CD4-positive, alpha-beta T cell (primary cell): ENCODE measurements around the gene SEMA4D. TPM values are rescaled to one million over a fixed set of nuclear protein-coding genes. Genes with fewer than 3 reads are reported as not detected.

Source experiments
- ATAC-seq: fragments of 200-7000 bp; cut with Tn5 transposase; one replicate; pipeline ENCODE4 v1.10.0; 2022; ENCODE audit warnings: mild to moderate bottlenecking; ENCODE audit not compliant: poor library complexity
- CTCF ChIA-PET: fragments of 350-600 bp; sonication (Branson Sonifier 250); formaldehyde crosslinking; loops from one replicate; lab custom pipeline; 2021; ENCODE audit warnings: antibody characterized with exemption, inconsistent platforms; lab: Charles Lee
- POLR2A ChIA-PET: fragments of 350-600 bp; sonication (Branson Sonifier 250); formaldehyde crosslinking; loops from one replicate; lab custom pipeline; 2021; ENCODE audit warnings: antibody characterized with exemption, inconsistent platforms; lab: Charles Lee
- DNase-seq, 14 experiments: peaks; one replicate each; pipeline ENCODE4 v3.0.0-alpha.2; 2013 to 2020; ENCODE audit warnings: mixed read lengths in 2 of 14
- H3K27ac ChIP-seq, 2 donors: one replicate each; pipeline versions ENCODE4 v1.5.1 to v1.7.0; 2013; ENCODE audit warnings: low read length in 2 of 2, low read depth in 1 of 2, mild to moderate bottlenecking in 1 of 2
- H3K27me3 ChIP-seq, 2 experiments: 1 replicate in 1 of 2; 2 replicates in 1 of 2; pipeline versions ENCODE4 v1.6.1 to v1.7.0; 2013; ENCODE audit warnings: low read length in 2 of 2, control low read depth in 1 of 2, mild to moderate bottlenecking in 1 of 2, moderate library complexity in 1 of 2; ENCODE audit not compliant: insufficient read depth in 2 of 2, control insufficient read depth in 1 of 2
- H3K36me3 ChIP-seq: one replicate; pipeline ENCODE4 v1.6.1; 2013; ENCODE audit warnings: low read length, control low read depth; ENCODE audit not compliant: insufficient read depth
- H3K4me1 ChIP-seq: one replicate; pipeline ENCODE4 v1.6.1; 2013; ENCODE audit warnings: low read length, control low read depth; ENCODE audit not compliant: insufficient read depth
- H3K4me3 ChIP-seq: one replicate; pipeline ENCODE4 v1.5.1; 2013; ENCODE audit warnings: mild to moderate bottlenecking, low read length, moderate library complexity
- H3K9me3 ChIP-seq, 2 experiments: 1 replicate in 1 of 2; 2 replicates in 1 of 2; pipeline versions ENCODE4 v1.6.1 to v1.7.0; 2013; ENCODE audit warnings: low read length in 2 of 2, mild to moderate bottlenecking in 2 of 2, control low read depth in 1 of 2, moderate library complexity in 1 of 2; ENCODE audit not compliant: control insufficient read depth in 1 of 2, insufficient read depth in 1 of 2
- H3K27ac Mint-ChIP-seq: one replicate; pipeline ENCODE4 v1.8.0; 2020; ENCODE audit warnings: mixed read lengths
- H3K27me3 Mint-ChIP-seq: one replicate; pipeline ENCODE4 v1.8.0; 2021; ENCODE audit warnings: mixed read lengths
- H3K36me3 Mint-ChIP-seq: one replicate; pipeline ENCODE4 v1.8.0; 2021; ENCODE audit warnings: low read depth, mixed read lengths
- H3K4me1 Mint-ChIP-seq: one replicate; pipeline ENCODE4 v1.8.0; 2021; ENCODE audit warnings: low read depth, mixed read lengths
- H3K4me3 Mint-ChIP-seq: one replicate; pipeline ENCODE4 v1.8.0; 2020; ENCODE audit warnings: mild to moderate bottlenecking, mixed read lengths
- H3K9me3 Mint-ChIP-seq: one replicate; pipeline ENCODE4 v1.8.0; 2020; ENCODE audit warnings: mixed read lengths
- intact Hi-C, 2 experiments: fragments of 100-400 bp; cut with DNase I in 1 of 2; cut with micrococcal nuclease in 1 of 2; formaldehyde crosslinking; loops; one replicate each; pipeline versions ENCODE4 v1.15.1 to v1.9.0; 2023 to 2025; cut with DNase I, micrococcal nuclease
- total RNA-seq, 174 experiments: library from RNA in 2 of 174; stranded (reverse) in 2 of 174; gene quantifications; one replicate each; pipeline ENCODE4 v1.2.3 and lab custom pipeline; 2021 to 2026
- TF ChIP-seq, protein P1 (sequence below): fragments of 200-600 bp; IDR thresholded peaks from one replicate; pipeline ENCODE4 v1.8.0; 2022; ENCODE audit warnings: antibody characterized with exemption, mild to moderate bottlenecking

Gene SEMA4D
- total RNA-seq, 2 experiments from 2014 or later, result 399 to 430 TPM

DNA sequence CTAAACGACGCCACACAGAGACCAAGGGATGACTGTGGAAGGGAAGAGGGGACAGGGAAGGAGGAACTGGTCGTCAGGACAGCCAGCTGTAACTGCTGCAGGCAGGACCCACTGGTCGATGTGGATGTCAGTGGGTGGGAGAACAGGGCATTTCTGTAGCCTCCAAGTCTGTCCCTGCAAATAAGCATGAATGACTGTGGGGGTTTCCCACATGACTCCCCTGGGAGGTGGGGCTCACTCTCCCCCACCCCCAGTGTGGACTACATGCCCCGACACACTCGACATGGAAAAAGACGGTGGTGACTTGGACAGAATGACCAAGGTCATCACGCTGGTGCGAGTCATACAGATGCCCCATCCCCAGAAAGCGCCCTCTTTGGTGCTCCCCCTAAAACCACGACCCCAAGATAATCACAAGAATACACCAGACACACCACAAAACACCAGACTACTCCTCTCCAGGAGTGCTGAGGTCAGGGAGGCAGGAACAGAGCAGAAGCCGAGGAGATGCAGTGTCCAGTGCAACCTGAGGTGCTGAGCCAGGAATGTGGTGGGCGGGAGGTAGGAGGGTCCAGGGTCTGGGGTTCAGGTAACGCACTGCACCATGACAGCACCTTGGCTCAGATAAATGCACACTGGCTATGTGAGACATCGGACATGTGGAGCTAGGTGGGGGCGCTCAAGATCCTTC is 114.7 kb downstream of the SEMA4D start:
- Histone ChIP-seq H3K9me3 (no peaks in the 10 kb centered on the region), H3K4me1 (peaks cover 38% of the 10 kb centered on the region), H3K27ac (no peak overlapping the region), H3K4me3 (no peak overlapping the region), H3K36me3 (peaks cover 96% of the 10 kb centered on the region), H3K27me3 (no peaks in the 10 kb centered on the region)
- no peak for DNase-seq
- H3K4me1 Mint-ChIP-seq, result peaks cover 29% of the 10 kb centered on the region
- peak overlapping the region; percentile 71 for H3K27ac Mint-ChIP-seq
- TF ChIP-seq, protein P1, sequence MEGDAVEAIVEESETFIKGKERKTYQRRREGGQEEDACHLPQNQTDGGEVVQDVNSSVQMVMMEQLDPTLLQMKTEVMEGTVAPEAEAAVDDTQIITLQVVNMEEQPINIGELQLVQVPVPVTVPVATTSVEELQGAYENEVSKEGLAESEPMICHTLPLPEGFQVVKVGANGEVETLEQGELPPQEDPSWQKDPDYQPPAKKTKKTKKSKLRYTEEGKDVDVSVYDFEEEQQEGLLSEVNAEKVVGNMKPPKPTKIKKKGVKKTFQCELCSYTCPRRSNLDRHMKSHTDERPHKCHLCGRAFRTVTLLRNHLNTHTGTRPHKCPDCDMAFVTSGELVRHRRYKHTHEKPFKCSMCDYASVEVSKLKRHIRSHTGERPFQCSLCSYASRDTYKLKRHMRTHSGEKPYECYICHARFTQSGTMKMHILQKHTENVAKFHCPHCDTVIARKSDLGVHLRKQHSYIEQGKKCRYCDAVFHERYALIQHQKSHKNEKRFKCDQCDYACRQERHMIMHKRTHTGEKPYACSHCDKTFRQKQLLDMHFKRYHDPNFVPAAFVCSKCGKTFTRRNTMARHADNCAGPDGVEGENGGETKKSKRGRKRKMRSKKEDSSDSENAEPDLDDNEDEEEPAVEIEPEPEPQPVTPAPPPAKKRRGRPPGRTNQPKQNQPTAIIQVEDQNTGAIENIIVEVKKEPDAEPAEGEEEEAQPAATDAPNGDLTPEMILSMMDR, result no peak
- CTCF ChIA-PET, result no interaction called here
- peaks cover 99% of the 10 kb centered on the region for H3K36me3 Mint-ChIP-seq
- intact Hi-C loops, result no loop called here
- POLR2A ChIA-PET, result interaction anchor here (1.1 kb wide), 2 partner anchors 66 to 166 kb away, joined by 3 to 5 read pairs; no protein-coding TSS in a partner anchor
- no peak overlapping the region for H3K4me3 Mint-ChIP-seq
- no peaks in the 10 kb centered on the region for H3K9me3 Mint-ChIP-seq
- no peak for ATAC-seq
- H3K27me3 Mint-ChIP-seq, result no peaks in the 10 kb centered on the region

DNA sequence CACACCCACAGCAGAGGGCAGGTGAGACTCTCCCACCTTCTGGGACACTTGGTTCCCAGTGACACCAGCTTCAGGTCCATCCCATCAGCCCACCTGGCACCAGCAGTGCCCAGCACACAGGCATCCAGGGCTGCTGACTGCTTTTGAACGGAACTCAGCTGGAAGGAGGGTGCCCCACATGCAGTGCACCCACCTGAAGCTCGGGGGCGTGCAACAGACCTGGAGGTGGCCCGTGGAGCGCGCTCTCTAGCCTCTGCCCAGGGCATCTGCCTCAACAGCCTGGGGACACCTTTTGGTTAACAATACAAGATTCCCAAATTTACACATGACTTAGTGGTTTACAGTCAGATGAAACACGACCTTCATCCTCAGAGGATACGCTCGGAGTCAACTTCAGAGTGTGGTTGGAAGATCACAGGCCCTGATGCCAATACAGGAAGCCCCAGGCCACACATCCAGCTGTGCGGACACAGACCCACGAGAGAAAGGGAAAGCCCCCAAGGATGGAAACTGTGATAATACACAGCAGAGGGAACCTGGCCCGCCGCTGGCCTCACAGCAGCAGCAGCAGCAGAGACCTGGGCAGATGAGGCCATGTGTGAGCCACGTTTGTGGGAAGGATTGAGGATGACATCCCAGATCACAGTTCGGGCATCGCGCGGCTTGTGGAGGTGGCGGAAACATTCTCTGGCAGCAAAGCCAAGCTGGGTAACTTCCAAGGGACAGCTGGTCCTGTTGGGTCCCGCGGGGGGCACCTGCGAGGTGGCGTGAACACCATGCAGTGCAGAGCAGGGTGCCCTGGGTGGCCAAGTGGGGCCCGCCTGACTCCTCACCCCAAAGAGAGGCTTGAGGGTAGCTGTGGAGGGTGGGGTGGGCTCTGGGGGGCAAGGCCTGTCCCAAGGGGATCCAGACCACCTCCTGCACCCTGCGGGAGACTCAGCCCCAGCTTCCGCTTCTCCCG is 115.6 kb downstream of the SEMA4D start:
- DNase-seq (no peak), ATAC-seq (no peak)
- H3K36me3 ChIP-seq, result peaks cover 94% of the 10 kb centered on the region
- intact Hi-C loops, result no loop called here
- no peaks in the 10 kb centered on the region for H3K9me3 ChIP-seq
- POLR2A ChIA-PET, result interaction anchor here (1.0 to 1.1 kb wide), 3 partner anchors 10 to 167 kb away, joined by 3 to 5 read pairs (median 3); no protein-coding TSS in a partner anchor
- peaks cover 99% of the 10 kb centered on the region for H3K36me3 Mint-ChIP-seq
- no peak overlapping the region for H3K4me3 ChIP-seq
- no peaks in the 10 kb centered on the region for H3K9me3 Mint-ChIP-seq
- no peak overlapping the region for H3K4me3 Mint-ChIP-seq
- H3K27ac ChIP-seq, result peak overlapping the region in 1 of 2 donors; percentile 47
- peaks cover 29% of the 10 kb centered on the region for H3K4me1 Mint-ChIP-seq
- peak overlapping the region; percentile 83 for H3K27ac Mint-ChIP-seq
- H3K27me3 ChIP-seq, result no peaks in the 10 kb centered on the region
- no peaks in the 10 kb centered on the region for H3K27me3 Mint-ChIP-seq
- TF ChIP-seq, protein P1, result no peak
- CTCF ChIA-PET, result no interaction called here
- peaks cover 38% of the 10 kb centered on the region for H3K4me1 ChIP-seq

DNA sequence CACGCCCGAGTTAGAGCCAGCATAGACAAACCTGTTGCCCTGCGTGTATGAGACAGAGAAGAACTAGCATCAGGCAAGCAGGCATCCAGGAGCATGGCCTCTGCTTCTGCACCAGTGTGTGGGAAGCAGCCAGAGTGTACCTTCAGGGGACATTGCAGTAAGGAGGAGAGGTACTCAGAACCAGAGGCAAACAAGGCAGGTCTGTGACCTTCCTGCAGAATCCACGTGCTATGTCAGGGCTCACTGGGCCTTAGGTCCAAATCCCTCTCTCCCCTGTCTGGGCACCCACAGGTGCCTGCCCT is 116.7 kb downstream of the SEMA4D start:
- Histone ChIP-seq H3K36me3 (peaks cover 94% of the 10 kb centered on the region), H3K9me3 (no peaks in the 10 kb centered on the region), H3K4me1 (peaks cover 45% of the 10 kb centered on the region), H3K27me3 (no peaks in the 10 kb centered on the region), H3K27ac (peak overlapping the region in 1 of 2 donors; percentile 52), H3K4me3 (no peak overlapping the region)
- ATAC-seq, result no peak
- intact Hi-C loops, result no loop called here
- Mint-ChIP-seq H3K9me3 (no peaks in the 10 kb centered on the region), H3K4me1 (peaks cover 34% of the 10 kb centered on the region), H3K27ac (peak overlapping the region; percentile 83), H3K4me3 (no peak overlapping the region), H3K27me3 (no peaks in the 10 kb centered on the region), H3K36me3 (peaks cover 99% of the 10 kb centered on the region)
- POLR2A ChIA-PET, result interaction anchor here (1.0 kb wide), 1 partner anchor 9 kb away, joined by 3 read pairs; no protein-coding TSS in a partner anchor
- TF ChIP-seq, protein P1, result no peak
- CTCF ChIA-PET, result no interaction called here
- DNase-seq, result no peak
